NCI-H2029 (cell line): ENCODE measurements around the gene NDUFA13.

Source experiments
- DNase-seq: peaks from one replicate; lab custom pipeline; 2025; lab: John Stamatoyannopoulos, UW

NDUFA13 gene

DNA sequence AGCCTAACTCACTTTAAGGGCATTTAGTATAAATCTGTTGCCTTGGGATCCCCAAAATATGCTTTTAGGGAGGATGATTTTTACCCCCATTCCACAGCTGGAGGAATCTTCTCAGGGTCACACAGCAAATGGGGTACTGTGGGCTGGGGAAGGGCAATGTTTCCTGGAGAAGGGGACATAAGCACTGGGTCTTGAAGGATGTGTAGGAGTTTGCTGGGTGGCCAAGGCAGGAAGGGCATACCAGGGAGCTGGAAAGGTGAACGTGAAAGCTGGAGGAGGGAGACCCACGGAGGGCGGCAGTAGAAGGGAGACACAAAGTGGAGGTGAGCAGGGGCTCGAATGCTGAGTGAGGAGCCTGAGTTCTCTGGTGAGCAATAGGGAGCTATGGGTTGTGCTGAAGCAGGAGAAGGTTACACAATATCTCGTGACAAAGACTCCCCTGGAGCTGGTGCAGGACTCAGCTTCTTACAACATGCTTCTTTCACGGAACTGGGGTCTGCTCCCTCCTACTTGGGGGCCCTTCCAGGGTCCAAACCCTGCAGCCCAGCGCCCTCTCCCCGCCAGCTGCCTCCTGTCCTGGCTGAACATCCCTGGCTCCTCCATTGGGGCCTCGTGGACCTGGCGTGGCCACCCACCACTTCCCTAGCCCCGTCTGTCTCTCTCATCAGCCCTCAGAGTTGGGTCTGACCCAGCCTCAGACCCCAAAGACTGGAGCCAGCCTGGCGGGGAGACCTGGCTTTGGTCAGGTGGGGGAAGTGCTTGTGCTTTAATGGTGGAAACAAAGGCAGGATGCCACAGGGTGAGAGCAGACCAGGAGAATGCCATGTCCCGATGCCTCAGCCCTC, 33.1 kb downstream of the NDUFA13 start:
- DNase-seq: no peak

DNA sequence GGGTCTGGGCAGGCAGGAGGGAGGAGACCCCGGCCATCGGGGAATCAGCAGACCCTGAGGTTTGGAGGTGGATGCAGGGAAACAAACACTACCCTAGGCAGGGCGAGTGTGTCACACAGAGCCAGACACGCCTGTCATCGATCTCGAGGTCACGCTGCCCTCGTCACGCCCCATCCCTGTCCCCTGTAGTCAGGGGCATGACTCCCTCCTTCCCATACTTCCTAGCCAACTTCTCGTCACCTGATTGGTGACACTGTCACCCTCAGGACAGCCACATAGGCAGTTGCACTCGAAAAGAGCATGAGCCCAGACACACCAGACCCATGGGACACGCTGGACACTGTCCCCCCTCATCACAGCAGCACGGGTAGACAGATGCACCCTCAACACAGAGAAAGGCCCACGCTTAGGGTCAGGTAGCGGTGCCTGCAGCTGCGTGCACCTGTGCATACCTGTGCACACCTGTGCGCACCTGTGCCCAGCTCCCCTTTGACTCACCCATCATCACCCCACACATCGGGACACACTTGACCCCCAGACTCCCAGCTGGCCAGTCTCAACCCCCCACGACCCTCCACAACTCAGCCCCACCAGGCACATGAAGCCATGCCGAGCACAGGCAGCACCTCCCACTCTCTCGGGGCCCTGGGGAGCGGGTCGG, 33.9 kb downstream of the NDUFA13 start:
- no peak for DNase-seq

DNA sequence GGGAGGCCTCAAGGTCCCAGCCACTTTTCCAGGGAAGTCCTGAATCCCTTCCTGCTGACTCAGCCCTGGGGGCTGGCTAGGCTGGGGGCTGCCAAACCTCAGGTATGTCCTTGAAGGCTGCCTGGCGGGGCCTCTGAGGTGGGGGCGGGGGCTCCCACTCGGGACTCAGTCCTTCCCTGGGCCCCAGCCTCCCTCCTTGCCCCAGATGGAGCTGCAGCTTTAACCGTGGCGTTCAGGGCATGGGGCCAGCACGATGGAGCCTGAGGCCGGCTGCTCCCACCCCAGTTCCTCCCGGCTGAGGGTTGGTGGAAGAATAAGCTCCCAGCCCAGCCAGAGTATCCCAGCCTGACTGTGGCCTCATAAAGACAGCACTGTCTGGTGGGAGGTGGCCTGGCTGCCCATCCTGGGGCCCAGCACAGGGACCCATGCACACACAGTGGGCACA, 34.5 kb downstream of the NDUFA13 start:
- DNase-seq: no peak

DNA sequence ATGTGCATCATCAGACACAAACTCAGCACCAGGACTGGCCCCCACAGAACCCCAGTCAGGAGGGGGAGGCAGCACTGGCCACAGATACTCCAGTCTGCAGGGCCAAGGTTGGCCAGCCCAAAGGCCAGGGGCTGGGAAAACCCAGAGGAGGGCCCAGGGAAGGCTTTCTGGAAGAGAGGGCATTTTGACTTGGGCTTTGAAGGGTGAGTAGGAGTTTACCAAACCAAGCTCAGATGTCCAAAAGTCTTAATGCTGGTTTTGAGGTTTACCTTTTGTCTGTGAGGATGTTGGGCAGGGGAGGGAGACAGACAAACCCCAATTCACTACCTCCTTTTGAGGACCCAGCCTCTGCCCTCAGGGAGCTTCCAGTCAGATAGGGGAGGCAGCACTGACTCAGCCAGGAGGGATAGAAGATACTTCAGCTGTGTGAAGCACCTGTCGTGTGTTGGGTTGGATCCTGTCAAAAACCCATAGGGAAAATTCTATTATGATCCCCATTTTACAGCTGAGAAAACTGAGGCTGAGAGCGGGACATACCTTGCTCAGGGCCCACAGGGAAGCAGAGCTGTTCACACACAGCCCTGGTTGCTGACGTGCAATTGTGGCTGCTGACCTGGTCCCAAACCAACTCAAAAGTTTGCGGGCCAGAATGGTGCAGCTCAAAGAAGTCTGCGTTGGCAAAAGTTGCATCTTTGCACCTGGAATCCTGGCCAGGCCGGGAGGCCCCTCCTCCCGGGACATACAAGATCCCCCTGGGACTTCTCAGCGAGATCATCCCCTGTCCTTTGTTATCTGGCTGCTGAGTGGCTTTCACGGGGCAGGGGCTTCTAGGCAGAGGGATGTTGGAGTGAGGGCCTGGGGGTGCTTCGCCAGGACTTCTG, 35.2 kb downstream of the NDUFA13 start:
- no peak for DNase-seq

DNA sequence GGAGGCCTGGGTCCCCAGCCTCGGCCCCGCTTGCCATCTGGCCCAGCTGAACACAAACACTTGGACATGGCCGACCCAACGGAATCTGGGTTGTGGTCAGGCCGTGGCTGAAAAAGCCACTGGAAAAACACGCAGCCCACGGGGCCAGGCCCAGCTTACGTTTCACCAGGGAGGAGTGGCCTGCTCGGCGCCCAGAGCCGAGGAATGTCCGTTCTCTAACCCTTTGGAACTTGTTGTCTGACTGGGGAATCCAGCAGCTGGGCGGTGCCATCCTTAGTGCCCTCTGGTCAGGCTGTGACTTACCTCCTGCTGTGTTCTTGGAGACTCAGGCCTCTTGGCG, 35.8 kb downstream of the NDUFA13 start:
- no peak for DNase-seq

DNA sequence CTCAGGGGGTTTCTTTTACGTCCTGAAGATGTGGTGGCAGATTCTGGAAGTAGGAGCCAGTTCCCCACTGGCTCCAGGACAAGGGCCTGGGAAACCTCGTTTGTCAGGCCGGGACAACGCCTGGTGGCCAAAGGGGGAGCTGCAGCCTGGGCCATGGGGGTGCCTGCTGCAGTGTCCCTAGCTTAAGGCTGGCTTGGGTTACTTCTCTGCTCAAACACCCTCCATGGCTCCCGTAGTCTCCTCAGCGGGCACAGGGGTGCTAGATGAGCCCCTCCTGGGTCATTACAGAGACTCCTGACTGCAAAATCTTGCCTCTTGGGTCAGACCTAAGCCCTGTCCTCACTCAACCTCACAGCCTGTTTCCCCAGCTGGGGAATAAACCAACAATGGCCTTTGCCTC, 36.8 kb downstream of the NDUFA13 start:
- DNase-seq: no peak

DNA sequence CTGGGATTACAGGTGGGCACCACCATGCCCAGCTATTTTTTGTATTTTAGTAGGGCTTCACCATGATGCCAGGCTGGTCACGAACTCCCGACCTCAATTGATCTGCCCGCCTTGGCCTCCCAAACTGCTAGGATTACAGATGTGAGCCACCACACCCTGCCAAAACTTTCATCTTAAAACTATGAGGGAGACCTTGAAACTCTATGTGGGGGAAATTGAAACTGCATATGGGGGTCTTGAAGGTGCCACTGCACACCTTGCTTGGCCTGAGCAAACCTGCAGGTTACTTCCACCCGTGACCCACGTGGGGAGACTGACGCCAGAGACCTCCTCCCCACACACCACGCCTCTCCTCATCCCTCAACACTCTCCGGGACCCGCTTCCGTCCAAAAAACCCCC, 37.6 kb downstream of the NDUFA13 start:
- DNase-seq: no peak

DNA sequence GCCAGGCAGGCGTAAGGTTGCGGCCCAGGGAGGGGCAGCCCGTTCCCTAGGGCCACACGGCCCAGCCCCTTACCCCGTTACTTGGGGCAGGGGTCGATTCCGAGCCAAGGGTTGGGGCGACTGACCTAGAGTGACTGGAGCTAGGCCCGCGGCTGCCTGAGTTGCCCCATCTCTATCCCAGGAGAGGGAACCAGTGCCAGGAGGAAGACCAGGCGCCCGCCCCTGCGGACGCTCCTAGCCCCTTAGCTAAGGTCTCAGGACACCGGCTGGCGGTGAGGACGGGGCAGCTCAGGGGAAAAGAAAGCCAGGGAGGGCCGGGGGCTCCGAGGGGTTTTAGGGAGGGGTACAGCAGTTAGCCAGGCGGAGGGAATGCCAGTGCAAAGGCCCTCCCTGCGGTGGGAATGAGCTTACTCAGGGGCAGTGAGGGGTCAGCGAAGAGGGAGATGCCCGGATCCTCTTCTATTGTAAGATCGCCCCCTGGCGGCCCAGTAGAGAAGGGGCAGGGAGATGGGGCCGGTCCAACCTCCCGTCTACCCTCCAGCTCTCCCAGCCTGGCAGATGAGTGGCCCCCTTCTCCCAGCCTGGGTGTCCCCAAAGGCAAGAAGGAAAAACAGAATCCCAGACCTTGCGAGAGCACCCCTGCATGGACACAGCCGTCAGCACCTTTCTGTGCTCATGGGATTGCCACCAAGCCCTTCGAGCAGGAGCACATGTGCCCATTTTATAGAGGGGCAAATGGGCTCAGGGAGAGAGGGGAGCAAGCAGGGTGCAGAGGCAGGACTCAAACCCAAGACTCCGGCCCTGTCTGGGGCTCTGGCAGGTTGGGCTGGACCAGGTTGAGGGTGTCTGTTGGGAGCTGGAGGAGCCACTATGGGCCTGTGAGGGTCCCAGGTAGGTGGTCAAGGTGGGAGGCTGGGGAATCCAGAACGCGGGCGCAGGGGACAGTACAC, 38.3 kb downstream of the NDUFA13 start:
- DNase-seq: peak; percentile 31

DNA sequence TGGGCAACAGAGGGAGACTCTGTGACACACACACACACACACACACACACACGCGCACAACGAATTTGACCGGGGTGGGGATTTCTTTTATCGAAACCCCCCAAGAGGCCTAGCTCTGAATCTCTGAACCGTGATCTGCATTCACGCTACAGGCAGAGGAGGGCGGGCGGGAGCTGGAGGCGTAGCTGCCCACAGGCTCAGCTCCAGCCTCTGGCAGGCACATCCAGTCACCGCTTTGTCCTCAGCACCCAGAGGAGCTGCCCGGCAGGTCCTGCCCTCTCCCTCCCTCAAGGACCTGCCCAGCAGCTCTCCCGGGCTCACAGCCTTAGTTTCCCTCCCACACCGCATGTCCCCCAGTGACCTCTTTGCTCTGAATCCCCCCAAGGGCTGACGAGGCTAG, 42.0 kb downstream of the NDUFA13 start:
- no peak for DNase-seq

DNA sequence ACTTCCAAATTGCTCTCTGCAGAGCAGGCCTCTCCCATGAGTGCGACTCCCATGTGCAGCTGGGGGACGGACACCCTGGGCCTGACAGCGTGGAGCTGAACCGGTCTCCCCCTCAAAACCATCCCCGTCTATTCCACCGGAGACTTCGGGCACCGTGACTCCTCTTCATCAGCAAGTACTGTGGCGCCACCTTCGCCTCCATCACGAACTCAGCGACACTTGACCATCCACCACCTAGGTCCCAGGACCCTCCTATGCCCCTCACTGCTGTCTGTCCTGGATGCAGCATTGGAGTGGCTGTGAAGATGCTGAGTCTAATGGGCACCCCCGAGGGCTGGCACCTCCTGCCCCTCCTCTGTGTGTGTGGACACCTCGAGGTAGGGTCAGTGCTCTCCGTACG, 42.6 kb downstream of the NDUFA13 start:
- DNase-seq: no peak

DNA sequence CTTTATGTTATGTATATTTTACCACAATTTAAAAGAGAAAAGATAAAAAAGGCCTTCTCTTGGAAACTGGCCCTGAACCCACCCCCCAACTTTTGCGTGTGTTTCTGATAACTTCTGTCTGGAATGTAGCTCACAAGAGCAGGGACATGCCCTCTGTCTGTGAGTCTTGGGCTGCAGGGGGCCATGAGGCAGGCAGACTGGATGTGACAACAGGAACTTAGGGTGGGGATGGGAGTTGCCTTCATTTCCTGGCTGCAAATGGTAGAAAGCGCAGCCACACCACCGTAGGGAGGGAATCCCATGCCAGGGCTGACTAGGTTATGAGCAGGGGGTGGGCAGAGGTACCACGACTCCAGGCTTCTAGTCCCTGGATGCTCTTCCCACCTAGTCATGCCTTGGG, 43.9 kb downstream of the NDUFA13 start:
- no peak for DNase-seq

DNA sequence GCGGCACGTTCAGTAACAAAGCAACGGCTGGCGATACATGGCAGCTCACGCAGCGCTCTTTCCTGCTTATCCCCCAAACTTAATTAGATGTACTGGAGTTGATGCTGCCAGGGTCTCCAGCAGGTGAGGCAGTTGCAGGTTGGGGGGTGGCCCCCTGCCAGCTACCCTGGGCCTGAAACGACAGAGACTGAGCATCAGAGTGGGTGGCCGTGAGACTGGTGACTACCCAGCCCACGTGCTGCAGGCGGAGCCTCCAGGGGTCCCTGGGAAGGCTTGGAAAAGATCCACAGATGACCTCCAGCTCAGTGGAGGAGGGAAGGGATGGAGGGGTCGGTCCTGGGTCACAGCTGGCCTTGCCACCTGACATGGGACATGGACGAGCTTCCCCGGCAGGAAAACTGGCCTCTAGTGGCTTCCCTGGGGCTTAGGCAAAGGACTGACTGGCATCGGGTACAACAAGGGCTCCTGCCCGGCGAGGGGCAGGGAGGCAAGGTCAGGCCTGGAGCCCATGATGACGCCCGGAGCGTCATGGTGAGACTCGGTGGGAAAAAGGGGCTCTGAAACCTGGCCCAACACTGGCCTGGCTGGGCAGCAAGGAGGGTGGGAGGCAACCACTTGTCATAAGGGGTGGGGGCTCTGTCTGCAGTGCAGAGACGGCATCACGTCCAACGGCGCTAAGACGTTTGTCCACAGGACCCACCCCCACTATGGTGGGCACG, 46.1 kb downstream of the NDUFA13 start:
- no peak for DNase-seq

DNA sequence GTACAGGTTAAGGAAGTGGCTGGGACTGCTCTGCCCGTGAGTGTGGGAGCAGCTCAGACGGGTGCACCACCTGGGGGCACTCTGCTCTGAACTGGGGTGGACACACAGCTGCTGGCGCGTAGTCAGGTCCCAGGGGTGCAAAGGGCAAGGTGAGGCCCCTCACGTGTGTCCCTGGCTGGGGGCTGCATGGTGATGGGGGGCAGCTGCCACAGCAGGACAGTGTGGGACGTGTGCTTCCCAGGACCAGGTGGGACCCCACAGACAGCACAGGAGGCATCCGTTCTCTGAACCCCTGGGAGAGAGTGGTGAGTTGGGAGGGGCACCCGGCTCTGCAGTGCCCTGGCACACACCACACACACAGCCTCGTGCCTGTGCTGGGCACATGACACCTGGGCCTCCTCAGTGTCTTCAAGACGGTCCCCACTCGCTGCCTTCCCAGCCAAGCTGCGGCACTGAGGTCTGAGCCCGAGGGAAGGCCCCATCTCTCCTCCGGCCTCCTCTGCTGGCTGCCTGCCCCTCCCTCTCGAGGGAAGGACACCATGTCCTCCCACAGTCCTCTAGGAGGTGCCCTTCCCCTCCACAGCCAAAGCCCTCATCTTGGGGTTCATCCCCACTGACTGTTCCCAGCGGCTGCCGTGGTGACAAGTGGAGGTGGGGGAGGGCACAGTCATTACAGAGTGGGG, 46.8 kb downstream of the NDUFA13 start:
- no peak for DNase-seq

DNA sequence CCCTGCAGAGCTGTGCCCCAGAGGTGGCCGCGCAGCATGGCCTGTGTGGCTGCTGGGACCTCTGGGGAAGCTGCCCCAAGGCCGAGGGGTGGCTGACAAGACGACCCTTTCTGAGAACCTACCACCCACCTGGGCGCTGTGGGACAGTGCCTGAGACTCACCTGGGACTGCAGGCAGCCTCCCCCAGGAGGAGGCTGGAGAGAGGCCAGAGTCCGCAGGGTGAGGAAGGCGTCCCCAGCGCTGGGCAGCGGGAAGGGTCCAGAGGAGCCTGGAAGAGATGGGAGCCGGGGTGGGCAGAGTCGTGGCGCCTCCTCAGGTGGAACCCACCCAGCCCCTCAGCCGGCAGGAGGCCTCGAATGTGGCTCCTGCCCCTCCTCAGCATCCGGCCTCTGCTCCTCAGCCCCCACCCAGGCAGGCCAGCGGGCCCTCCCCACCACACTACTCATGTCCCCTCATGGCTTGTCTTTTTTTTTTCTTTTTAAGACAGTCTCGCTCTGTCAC, 47.4 kb downstream of the NDUFA13 start:
- DNase-seq: no peak

DNA sequence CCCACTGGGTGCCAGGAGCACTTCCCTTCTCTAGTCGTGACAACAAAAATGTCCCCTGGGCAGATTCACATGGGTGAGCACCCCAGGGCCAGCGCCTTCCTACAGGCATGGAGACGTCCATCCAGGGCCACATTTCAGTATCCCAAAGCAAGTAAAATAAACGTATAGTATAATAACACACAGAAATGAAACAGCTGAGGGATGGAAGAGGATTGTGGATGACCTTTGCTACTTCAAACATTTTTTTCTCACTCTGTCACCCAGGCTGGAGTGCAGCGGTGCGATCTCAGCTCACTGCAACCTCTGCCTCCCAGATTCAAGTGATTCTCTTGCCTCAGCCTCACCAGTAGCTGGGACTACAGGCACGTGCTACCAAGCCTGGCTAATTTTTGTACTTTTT, 50.3 kb downstream of the NDUFA13 start:
- DNase-seq: no peak

DNA sequence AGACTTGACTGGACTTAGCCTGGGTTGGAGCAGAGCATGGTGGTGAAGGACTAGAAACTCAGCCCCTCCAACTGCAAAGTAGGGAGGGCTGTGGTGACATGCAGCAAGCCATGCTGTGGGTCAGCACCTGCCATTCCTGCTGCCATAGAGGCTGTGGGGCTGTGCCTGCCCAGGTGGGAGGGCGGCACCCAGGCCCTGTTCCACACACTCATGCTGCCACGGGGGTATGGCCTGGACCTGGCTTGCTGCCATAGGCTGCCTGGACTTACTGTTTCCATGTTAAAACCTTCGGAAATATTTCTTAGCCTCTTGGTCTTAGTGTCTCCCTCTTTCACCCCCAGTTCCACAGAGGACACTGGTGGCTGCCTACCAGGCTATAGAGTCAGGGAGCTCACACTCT, 51.4 kb downstream of the NDUFA13 start:
- DNase-seq: no peak

DNA sequence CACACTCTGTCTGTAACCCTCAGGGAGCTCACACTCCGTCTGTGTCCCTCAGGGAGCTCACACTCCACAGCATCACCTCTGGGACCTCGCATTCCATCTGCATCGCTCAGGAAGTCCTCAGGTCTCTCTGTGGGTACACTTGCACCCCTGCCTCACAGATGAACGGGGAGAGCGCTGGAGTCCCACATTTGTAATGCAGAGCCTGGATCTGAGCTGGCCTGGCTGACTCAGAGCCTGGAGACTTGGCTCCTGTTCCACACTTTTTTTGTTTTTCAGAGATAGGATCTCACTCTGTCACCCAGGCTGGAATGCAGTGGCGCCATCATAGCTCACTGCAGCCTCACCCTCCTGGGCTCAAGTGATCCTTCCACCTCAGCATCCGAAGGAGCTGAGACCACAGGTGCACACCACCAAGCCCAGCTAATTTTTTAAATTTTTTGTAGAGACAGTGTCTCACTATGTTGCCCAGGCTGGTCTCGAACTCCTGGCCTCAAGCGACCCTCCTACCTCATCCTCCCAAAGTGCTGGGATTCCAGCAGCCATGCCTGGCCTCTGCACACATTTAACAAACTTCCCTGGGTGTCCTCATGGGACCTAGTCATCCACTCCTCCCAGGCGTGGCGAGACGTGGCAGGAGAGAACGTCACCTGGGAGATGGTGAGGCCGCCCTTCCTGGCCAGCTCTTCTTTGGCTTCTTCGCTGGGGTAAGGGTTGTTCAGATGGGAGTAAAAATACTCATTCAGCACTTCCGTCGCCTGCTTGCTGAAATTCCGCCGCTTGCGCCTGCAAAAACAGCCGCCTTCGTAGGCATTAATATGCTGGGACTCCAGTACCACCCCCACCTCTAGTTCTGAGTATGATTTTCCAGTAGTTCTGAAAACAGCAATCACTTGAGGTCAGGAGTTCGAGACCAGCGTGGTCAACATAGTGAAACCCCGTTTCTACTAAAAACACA, 53.1 kb downstream of the NDUFA13 start:
- DNase-seq: no peak

DNA sequence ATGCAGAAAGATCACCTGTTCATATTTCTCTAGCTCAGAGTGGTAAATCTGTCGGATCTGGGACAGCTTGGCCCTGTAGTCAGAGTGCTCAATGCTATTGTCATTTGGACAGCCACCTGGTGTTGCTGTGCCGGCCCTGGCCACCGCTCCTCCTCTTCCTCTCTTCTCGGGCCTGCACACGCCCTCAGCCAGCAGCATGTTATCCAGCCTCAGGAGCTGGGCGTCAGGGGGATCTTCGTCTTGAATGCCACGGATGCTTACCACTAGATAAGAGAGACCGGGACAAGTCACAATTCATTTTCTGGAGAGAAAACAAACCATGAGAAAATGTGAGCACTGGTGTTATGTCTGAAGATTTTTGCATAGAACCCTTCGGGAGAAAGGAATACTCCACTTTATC, 54.5 kb downstream of the NDUFA13 start:
- no peak for DNase-seq
